Right renal cortex interstitium (tissue), 3 donors: Measurements from ENCODE around the gene DRC7. TPM values are rescaled to one million over a fixed set of nuclear protein-coding genes. Genes with fewer than 3 reads are reported as not detected.
"Not testable (repeated sequence)": the region's sequence is repeated elsewhere in the genome, so short reads cannot be mapped to it uniquely, and the experiment has no call there.

Experiments used
- DNase-seq, 3 donors: peaks; one replicate each; pipeline ENCODE4 v3.0.0-alpha.2; 2013; ENCODE audit warnings: low read depth in 3 of 3, low spot score in 2 of 3
- polyA plus RNA-seq, 3 donors: library from polyadenylated mRNA; unstranded; fragments of 120-200 nt; gene quantifications; one replicate each; pipeline ENCODE4 v1.2.1, GENCODE V29; 2013; ENCODE audit not compliant: insufficient read length in 3 of 3

DRC7 gene
- polyA plus RNA-seq, 3 donors: 2.3 to 3.9 (median 2.8) TPM

DNA sequence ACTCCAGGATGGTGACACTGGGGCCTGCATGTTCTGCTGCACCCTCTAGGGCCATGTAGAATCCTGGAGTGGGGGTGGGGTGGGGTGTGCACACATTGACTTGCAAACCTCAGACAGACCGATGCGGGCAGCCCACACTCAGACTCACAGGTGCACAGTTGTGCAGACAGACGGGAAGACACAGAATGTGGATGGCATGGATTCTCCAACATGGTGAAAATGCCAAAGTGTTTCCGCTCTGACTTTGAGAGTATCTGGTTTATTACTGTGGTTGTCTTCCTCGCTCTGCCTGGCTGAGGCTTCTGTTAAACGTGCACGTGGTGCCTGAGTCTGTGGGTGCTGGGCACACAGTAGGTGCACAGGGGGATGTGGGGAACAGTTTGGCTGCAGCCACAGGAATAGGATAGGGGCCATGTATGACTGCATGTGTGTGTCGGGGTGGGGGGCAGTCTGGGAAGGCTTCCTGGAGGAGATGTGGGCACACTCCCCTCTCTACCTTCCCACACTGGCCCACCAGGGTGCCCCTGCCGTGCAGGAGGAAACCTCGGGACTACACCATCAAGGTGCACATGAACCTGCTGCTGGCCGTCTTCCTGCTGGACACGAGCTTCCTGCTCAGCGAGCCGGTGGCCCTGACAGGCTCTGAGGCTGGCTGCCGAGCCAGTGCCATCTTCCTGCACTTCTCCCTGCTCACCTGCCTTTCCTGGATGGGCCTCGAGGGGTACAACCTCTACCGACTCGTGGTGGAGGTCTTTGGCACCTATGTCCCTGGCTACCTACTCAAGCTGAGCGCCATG is 35.5 kb upstream of the DRC7 start:
- DNase-seq: no peak

DNA sequence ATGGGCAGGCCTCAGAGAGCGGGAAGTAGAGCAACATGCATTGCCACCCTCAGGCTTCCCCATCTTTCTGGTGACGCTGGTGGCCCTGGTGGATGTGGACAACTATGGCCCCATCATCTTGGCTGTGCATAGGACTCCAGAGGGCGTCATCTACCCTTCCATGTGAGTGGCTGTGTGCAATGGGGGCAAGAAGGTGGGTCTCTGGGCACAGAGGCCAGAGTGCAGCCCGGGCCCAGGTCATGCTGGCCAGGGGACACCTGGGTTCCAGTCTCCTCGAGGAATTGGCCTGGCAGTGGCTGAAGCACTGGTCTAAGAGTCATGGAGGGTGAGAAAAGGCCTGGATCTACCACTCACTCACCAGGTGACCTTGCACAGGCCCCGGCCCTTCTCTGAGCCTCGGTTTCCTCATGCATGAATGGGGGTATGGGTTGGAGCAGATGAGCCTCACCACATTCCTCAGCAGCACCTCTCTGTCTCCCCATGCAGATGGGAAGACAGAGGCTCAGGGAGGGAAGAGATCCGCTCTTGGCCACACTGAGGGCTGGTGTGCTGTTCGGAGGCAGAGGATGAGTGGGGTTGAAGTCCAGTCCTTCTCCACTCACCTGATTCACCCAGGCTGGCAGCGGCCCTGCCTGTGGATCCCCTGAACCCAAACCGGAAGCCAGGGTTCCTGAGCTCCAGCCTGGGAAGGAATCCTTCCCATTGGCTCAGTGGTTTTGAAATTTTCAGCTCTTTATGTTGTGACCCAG is 33.7 kb upstream of the DRC7 start:
- no peak for DNase-seq

DNA sequence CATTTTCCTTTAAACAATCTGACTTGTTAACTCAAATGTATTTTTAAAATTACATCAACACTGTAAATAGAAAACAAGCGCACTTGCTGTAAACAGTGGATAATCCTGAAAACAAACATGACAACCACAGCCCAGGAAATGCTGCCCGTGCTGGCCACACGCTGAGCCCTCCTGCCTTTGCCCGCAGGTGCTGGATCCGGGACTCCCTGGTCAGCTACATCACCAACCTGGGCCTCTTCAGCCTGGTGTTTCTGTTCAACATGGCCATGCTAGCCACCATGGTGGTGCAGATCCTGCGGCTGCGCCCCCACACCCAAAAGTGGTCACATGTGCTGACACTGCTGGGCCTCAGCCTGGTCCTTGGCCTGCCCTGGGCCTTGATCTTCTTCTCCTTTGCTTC is 33.1 kb upstream of the DRC7 start:
- no peak for DNase-seq

DNA sequence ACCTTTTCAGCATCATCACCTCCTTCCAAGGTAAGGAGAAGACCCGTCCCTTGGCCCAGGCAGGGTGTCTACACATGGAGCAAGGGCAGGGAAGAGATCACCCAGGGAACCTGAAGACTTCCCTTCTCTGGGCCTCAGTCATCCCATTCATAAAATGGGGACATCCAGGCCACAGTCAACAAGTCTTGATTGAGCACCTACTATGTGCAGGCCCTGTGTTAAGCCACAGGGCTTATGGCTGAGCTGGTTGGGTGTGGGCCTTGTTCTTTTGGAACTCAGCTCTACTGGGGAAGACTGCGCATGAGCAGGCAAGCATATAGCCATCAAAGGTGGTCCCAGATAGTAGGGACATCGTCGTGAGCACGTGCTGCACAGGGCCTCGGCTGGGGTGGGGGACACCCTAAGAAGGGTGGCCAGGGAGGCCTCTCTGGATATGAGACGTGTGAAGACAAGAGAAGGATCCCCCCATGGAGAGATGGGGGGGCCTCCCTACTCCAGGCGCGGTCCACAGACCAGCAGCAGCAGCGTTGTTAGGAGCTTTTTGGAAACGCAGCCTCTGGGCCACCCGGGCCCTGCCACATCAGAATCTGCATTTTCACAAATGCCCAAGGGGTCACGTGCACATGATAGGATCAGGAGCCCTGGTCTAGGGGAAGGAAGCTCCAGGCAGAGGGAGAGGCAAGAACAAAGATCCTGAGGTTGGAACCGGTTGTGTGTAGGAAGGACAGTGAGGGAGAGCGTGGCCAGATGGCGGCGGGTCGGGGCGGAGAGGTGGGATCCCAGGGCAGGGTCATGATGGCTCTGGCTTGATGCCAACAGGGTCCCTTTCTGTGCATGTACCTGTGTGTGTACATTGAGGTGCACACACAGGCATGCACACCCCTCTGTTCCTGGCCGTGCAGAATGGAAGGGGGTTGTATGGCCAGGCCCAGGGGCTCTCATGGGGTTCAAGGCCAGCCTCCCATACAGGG is 32.4 kb upstream of the DRC7 start:
- no peak for DNase-seq

DNA sequence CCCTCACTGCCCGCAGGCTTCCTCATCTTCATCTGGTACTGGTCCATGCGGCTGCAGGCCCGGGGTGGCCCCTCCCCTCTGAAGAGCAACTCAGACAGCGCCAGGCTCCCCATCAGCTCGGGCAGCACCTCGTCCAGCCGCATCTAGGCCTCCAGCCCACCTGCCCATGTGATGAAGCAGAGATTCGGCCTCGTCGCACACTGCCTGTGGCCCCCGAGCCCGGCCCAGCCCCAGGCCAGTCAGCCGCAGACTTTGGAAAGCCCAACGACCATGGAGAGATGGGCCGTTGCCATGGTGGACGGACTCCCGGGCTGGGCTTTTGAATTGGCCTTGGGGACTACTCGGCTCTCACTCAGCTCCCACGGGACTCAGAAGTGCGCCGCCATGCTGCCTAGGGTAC is 31.2 kb upstream of the DRC7 start:
- no peak for DNase-seq

DNA sequence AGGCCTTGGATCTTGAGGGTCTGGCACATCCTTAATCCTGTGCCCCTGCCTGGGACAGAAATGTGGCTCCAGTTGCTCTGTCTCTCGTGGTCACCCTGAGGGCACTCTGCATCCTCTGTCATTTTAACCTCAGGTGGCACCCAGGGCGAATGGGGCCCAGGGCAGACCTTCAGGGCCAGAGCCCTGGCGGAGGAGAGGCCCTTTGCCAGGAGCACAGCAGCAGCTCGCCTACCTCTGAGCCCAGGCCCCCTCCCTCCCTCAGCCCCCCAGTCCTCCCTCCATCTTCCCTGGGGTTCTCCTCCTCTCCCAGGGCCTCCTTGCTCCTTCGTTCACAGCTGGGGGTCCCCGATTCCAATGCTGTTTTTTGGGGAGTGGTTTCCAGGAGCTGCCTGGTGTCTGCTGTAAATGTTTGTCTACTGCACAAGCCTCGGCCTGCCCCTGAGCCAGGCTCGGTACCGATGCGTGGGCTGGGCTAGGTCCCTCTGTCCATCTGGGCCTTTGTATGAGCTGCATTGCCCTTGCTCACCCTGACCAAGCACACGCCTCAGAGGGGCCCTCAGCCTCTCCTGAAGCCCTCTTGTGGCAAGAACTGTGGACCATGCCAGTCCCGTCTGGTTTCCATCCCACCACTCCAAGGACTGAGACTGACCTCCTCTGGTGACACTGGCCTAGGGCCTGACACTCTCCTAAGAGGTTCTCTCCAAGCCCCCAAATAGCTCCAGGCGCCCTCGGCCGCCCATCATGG is 30.5 kb upstream of the DRC7 start:
- no peak for DNase-seq

DNA sequence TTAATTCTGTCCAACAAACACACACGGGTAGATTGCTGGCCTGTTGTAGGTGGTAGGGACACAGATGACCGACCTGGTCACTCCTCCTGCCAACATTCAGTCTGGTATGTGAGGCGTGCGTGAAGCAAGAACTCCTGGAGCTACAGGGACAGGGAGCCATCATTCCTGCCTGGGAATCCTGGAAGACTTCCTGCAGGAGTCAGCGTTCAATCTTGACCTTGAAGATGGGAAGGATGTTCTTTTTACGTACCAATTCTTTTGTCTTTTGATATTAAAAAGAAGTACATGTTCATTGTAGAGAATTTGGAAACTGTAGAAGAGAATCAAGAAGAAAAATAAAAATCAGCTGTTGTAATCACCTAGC is 30.0 kb upstream of the DRC7 start:
- no peak for DNase-seq

DNA sequence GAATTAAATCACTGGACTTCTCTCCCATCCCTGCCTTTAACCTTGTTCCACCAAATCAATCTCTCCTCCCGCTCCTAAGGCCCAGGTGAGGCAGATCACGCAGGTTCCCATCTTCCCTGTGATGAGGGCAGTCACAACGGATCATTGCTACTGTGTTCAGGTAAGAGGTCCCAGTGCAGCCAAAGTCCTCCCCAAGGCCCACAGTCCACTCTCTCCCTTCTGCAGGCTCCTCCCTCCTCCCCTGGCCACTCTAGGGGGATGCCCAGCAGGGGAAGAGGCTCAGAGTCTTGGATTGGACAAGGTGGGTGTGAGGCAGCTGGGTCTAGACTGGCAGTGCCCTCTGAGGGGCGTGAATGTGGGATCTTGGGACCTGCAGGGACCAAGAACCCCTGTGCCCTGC is 29.1 kb upstream of the DRC7 start:
- DNase-seq: no peak

DNA sequence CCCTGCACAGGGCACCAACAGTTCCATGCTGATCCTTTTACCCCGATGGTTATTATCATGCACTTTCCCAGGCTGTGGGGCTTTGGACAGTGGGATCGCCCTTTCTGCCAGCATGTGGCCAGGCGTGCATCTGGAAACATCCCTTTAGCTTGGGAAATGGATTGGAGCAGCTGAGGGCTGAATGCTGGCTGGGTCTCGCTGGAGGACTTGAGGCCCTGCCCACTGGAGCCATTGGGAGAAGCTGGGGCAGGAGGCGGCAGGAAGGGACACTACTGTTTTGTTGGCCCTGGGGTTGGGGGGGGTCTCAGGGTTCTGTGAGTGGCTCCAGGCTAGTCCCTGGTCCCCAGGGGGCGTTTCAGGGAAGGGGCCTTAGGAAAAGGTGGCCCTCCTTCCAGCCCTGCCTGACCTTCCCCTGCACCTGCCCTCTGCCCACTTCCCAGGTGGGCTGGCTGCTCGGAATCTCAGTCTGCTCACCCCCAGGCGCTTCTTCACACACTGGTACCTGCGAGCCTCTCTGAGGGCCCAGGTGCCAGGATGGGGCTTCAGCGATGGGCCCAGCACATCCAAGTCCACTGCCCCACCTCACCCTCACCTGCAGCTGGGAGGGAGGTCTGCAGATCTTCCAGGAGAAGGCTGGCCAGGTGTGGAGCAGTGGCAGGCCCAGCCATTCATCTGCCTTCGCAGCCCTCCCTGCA is 28.1 kb upstream of the DRC7 start:
- DNase-seq: no peak

DNA sequence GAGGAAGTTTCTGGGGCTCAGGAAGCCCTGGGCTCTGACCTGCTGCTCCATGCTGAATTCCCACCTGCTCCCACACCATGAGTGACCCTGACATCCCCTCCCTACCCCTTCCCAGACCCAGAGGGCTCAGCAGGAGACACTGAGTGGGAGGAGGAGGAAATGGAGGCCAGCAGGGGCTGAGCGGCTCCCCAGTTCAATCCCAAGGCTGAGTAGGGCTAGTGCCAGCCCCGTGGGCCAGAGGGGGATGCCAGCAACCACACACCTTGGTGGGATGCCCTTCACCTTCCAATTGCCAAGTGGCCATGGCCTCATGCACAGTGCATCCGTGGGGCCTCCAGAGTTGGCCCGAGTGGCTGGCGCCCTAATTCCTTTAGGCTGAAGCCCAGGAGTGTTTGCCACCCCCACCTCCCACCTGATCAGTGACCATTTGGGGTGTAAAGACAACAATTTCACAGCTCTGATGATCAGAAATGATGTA is 27.5 kb upstream of the DRC7 start:
- no peak for DNase-seq

DNA sequence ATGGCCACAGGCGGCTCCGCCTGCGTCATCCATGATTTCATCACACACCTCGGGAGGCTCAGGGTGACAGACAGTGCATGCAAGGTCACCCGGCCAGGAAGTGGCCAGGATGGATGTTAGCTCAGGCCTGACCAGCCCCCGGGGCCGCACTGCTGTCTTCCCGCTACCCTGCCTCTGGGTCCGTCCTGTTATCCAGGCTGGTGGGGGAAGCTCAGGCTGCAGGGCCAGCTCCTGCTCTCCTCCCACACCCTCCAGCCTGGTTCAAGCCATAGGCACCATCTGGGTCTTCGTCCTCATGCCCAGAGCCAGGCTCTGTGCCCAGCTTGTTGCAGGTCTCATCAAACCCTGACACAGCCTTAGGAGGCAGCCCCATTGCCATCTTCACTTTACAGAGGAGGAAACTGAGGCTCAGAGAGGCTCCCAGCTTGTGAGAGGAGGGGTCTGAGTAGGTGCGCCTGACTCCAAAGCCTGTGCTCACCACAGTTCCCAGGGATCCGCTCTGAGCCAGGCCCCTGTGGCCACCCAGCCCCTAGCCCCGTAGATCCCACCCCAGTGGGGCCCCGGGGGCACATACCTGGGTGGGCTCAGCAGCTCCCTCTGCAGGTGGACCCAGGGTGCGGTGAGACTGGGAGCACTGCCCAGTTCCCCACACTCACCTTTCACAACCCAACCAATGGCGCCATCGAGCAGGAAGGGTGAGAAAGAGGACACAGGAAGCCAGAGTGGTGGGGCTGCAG is 26.9 kb upstream of the DRC7 start:
- no peak for DNase-seq

DNA sequence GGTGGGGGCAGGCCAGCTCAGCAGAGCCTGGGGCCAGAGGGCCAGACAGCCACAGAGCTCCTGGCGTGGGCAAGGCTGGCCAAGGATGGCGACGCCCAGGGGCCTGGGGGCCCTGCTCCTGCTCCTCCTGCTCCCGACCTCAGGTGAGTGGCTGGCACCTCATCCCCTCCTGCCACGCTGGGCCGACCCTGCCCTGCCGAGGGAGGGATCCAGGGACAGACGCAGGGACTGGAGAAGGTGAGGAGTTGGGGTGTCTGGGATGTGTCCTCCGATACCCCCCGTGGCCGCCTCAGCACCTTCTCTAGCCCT is 26.4 kb upstream of the DRC7 start, which contains the start of gene ADGRG3:
Gene ADGRG3 (plus strand): TSS at position 44 of the 309 bp plus-strand sequence. CDS start 42 bp downstream, at position 86.
- DNase-seq: no peak

DNA sequence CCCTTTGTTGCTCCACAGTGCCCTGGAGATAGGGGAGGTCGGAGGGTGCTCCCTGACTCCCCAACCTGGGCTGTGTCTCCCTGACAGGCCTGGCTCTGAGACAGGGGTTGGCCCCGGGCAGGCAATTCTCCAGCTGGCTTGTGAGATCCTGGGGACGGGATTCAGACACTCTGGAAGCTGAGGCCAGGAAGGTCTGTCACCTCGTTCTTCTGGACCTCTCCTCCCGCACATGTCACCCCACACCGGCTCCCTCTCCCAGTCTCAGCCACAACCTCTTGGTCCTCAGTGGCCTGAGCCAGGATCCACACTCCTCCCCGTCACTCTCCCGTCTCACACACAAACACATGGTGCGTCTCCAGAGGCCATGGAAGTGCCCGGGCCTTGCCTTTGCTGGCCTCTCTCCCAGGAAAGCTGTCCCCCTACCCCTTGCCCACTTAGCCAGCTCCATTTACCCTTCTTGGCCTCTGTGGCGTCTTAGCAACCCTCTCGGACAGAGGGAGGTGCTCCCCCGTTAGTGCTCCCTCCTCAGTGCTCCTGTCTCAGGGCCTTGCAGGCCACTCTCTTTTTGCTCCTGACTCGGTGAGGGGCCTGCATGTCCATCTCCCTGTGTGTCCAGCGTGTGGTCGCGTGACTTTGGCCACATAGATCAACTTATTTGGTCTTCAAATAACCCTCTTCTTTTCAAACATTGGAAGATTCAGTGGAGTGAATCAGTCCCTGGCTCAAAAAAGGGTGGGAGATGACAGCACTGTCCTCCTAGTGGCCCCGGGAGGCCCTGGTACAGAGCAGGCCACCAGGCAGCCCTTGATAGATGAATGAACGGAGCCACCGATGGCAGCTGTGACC is 25.8 kb upstream of the DRC7 start:
- DNase-seq: no peak

DNA sequence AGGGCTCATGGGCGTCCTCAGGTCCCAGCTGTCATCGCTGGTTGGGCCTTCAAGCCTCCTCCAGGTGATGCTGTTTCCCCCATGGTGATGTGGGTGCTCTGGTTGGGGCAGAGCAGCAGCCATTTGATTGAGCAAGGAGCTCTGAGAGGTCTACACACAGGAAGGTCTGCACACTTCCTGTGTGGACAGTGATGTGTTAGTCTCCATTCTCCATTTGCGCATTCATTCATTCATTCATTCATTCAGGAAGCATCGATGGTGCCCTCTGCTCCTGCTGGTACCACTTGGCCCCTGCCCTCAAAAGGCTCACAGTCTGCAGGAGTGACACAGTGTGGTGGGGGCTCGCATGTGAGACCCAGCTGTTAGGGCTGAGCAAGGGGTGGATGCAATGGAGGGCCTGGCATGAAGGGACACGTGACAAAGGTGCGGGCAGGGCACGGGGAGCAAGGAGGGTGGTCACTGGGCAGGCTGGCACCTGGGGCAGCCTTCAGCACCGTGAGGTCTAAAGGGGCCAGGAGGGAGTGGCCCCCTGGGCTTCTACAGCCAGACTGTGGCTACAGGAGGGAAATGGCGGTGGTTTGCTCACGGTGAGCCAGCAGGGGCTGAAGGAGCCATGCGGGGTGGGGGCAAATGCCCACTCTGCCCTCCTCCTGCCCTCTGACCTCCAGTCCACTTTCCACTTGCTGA is 25.0 kb upstream of the DRC7 start:
- no peak for DNase-seq

DNA sequence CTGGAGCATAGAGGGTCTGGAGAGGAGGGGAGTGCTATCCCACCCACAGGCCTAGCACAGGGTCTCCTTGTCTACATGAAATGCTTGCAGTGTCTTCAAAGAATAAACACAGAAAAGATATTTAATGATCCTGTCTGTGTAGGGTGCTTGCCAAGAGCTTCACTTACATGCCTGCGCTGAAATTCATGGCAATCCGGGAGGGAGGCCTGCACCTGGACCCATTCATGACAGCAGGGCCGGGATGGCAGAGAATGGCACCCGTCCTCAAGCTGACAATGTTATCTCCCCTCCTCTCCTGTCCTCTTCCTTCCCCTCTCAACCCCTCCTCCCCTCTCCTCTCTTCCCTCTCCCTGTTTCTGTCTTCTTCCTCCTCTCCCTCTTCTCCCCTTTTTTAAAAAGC is 24.4 kb upstream of the DRC7 start:
- DNase-seq: no peak

DNA sequence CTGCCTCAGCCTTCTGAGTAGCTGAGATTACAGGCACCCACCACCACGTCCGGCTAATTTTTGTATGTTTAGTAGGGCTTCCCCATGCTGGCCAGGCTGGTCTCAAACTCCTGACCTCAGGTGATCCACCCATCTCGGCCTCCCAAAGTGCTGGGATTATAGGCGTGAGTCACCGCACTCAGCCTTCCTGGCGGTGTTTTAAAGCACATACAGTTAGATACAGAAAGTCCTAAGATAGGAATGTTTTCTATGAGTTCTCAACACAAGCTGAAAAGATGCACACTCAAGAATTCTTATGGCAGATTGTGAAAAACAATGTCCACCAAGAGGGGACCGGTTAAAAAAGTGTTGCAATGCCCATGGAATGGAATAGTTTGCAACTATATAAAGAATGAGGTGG is 23.2 kb upstream of the DRC7 start:
- not testable (repeated sequence) for DNase-seq

DNA sequence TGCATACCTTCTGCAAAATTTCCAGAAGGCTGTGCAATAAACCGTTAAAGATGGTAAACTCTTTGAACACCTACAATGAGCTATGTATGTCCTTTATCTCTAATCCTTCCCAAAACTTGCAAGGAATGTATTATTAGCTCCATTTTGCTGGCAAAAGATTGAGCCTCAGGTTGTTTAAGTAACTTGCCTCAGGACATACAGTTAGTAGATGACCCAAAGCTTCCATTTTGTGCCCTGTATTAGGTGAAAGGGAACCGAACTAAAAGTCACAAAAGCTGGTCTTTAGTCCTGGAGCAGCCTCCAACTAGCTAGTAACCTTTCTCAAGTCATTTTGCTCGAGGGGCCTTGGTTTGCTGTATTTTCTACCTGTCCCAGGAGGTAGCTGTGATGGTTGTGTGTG is 22.2 kb upstream of the DRC7 start:
- DNase-seq: no peak

DNA sequence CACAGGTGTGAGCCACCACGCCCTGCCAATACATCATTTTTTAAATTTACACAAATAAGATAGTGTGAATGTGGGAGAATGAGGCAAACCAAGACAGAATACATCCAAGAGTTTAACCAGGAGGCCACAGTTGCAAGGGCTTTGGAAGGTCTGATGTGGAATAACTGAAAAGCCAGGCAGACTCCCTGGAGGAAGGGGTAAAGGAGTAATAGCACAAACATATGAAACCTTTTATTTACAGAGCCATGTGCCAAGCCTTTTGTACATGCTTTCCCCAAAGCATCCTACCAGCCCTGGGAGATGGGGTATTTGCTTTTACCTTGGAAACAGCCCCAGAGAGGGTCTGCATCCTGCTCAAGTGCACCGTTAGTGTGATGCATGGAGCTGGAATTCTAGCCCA is 21.8 kb upstream of the DRC7 start:
- DNase-seq: no peak
